Mesothelial cell of epicardium (in vitro differentiated cells): Measurements from ENCODE around the gene ARSH. TPM values are rescaled to one million over a fixed set of nuclear protein-coding genes. Genes with fewer than 3 reads are reported as not detected.

Experiments
- DNase-seq, 2 experiments: peaks; one replicate each; pipeline ENCODE4 v3.0.0; 2021; ENCODE audit warnings: low spot score in 2 of 2; ENCODE audit not compliant: unreplicated experiment in 2 of 2
- H3K27ac Mint-ChIP-seq: 2 replicates; pipeline ENCODE4 v1.8.0; 2021; ENCODE audit warnings: mixed read lengths
- H3K27me3 Mint-ChIP-seq: 2 replicates; pipeline ENCODE4 v1.8.0; 2021; ENCODE audit warnings: low read depth, mixed read lengths
- H3K36me3 Mint-ChIP-seq: 2 replicates; pipeline ENCODE4 v1.8.0; 2021; ENCODE audit warnings: mixed read lengths
- H3K4me1 Mint-ChIP-seq: 2 replicates; pipeline ENCODE4 v1.8.0; 2021; ENCODE audit warnings: mixed read lengths
- H3K4me3 Mint-ChIP-seq: 2 replicates; pipeline ENCODE4 v1.8.0; 2021; ENCODE audit warnings: mild to moderate bottlenecking, moderate library complexity, mixed read lengths
- H3K9me3 Mint-ChIP-seq: 2 replicates; pipeline ENCODE4 v1.8.0; 2021; ENCODE audit warnings: mixed read lengths
- CTCF ChIP-seq: fragments of 200-600 bp; sonication (generic); IDR thresholded peaks from one replicate; pipeline ENCODE4 v1.5.0; 2021; ENCODE audit warnings: antibody characterized with exemption; ENCODE audit not compliant: unreplicated experiment
- total RNA-seq: library from RNA; stranded (reverse); gene quantifications from 3 replicates; pipeline ENCODE4 v1.2.1, GENCODE V29; 2021

Gene ARSH
- total RNA-seq, 1 donor from 2014 or later, result 0.76 TPM

GRCh38 chrX:3075959-3076358 lies 69.6 kb downstream of the ARSH start:
- DNase-seq, result no peak
- no peak overlapping the region for H3K4me3 Mint-ChIP-seq
- no peak overlapping the region for H3K27ac Mint-ChIP-seq
- H3K36me3 Mint-ChIP-seq, result no peaks in the 10 kb centered on the region
- peaks cover 13% of the 10 kb centered on the region for H3K4me1 Mint-ChIP-seq
- H3K9me3 Mint-ChIP-seq, result no peaks in the 10 kb centered on the region
- TF ChIP-seq CTCF, result no peak
- peaks cover 21% of the 10 kb centered on the region for H3K27me3 Mint-ChIP-seq

GRCh38 chrX:3076416-3076991 lies 70.2 kb downstream of the ARSH start:
- peaks cover 13% of the 10 kb centered on the region for H3K4me1 Mint-ChIP-seq
- no peak for DNase-seq
- TF ChIP-seq CTCF, result no peak
- no peaks in the 10 kb centered on the region for H3K36me3 Mint-ChIP-seq
- H3K9me3 Mint-ChIP-seq, result no peaks in the 10 kb centered on the region
- H3K4me3 Mint-ChIP-seq, result no peak overlapping the region
- peaks cover 21% of the 10 kb centered on the region for H3K27me3 Mint-ChIP-seq
- no peak overlapping the region for H3K27ac Mint-ChIP-seq

Other genes with a start within 250 kb of the ARSH start
- gene GYG2, start 177.6 kb upstream of the ARSH start, total RNA-seq, result 60.8 to 68.1 TPM (median 62.8 TPM) in 3 replicates
- 54.5 to 55.6 TPM (median 55.5 TPM) in 3 replicates for gene ARSD, start 77.2 kb upstream of the ARSH start, total RNA-seq
- 1.0 to 1.8 TPM (median 1.1 TPM) in 3 replicates for gene ARSF, start 34.9 kb downstream of the ARSH start, total RNA-seq